Fibroblast of skin of back (primary cell): ENCODE results near the gene VGLL4.
"Not testable (repeated sequence)": the region's sequence is repeated elsewhere in the genome, so short reads cannot be mapped to it uniquely, and the experiment has no call there.

Source experiments
- DNase-seq: peaks from one replicate; pipeline ENCODE4 v3.0.0-alpha.2; 2013

The VGLL4 gene

GRCh38 chr3:11606090-11606784 lies 37.5 kb downstream of the VGLL4 start:
- DNase-seq, result no peak

- no peak for DNase-seq
Measured at GRCh38 chr3:11605398-11605797, 38.3 kb downstream of the VGLL4 start.

GRCh38 chr3:11604139-11604892 lies 39.4 kb downstream of the VGLL4 start:
- peak; percentile 75 for DNase-seq

- peak; percentile 95 for DNase-seq
Measured at GRCh38 chr3:11603628-11604027, 40.1 kb downstream of the VGLL4 start.

GRCh38 chr3:11602886-11603527 lies 40.7 kb downstream of the VGLL4 start:
- no peak for DNase-seq

GRCh38 chr3:11602239-11602840 lies 41.4 kb downstream of the VGLL4 start:
- no peak for DNase-seq

GRCh38 chr3:11601446-11602238 lies 42.1 kb downstream of the VGLL4 start:
- peak; percentile 64 for DNase-seq

GRCh38 chr3:11600501-11601282 lies 43.0 kb downstream of the VGLL4 start:
- peak; percentile 100 for DNase-seq

GRCh38 chr3:11596387-11596786 lies 47.3 kb downstream of the VGLL4 start:
- DNase-seq, result no peak

- not testable (repeated sequence) for DNase-seq
Measured at GRCh38 chr3:11595024-11595423, 48.7 kb downstream of the VGLL4 start.

GRCh38 chr3:11593318-11594034 lies 50.2 kb downstream of the VGLL4 start:
- no peak for DNase-seq

GRCh38 chr3:11592445-11593298 lies 51.0 kb downstream of the VGLL4 start:
- DNase-seq, result peak; percentile 65

GRCh38 chr3:11591391-11592282 lies 52.1 kb downstream of the VGLL4 start:
- DNase-seq, result peak; percentile 63

- peak; percentile 87 for DNase-seq
Measured at GRCh38 chr3:11591002-11591355, 52.7 kb downstream of the VGLL4 start.

- no peak for DNase-seq
Measured at GRCh38 chr3:11589706-11590105, 54.0 kb downstream of the VGLL4 start.

GRCh38 chr3:11588755-11589154 lies 55.0 kb downstream of the VGLL4 start:
- DNase-seq, result no peak

GRCh38 chr3:11588338-11588737 lies 55.4 kb downstream of the VGLL4 start:
- no peak for DNase-seq

GRCh38 chr3:11587766-11588165 lies 55.9 kb downstream of the VGLL4 start:
- DNase-seq, result no peak

- no peak for DNase-seq
Measured at GRCh38 chr3:11584570-11584969, 59.1 kb downstream of the VGLL4 start.
